Activated CD8-positive, alpha-beta T cell treated with anti-CD3 and anti-CD28 coated beads, Interleukin-2, amount 10 ng/mL, durations not matched to agents 7 days and 5 days (primary cell): ENCODE measurements around the gene ATP12A. TPM values are rescaled to one million over a fixed set of nuclear protein-coding genes. Genes with fewer than 3 reads are reported as not detected.

Experiments
- ATAC-seq: fragments of 150-1000 bp; cut with Tn5 transposase; one replicate; pipeline ENCODE4 v1.10.0; 2021; ENCODE audit warnings: moderate library complexity
- CTCF ChIA-PET: fragments of 350-600 bp; sonication (Branson Sonifier 250); formaldehyde crosslinking; loops from one replicate; lab custom pipeline; 2021; ENCODE audit warnings: antibody characterized with exemption; lab: Charles Lee
- POLR2A ChIA-PET: fragments of 350-600 bp; sonication (Branson Sonifier 250); formaldehyde crosslinking; loops from one replicate; lab custom pipeline; 2021; ENCODE audit warnings: antibody characterized with exemption; lab: Charles Lee
- DNase-seq: peaks from one replicate; pipeline ENCODE4 v3.0.0-alpha.2; 2020
- H3K27ac Mint-ChIP-seq: one replicate; pipeline ENCODE4 v1.8.0; 2021; ENCODE audit warnings: mild to moderate bottlenecking, mixed read lengths
- H3K27me3 Mint-ChIP-seq: one replicate; pipeline ENCODE4 v1.8.0; 2021; ENCODE audit warnings: low read depth, mixed read lengths
- H3K36me3 Mint-ChIP-seq: one replicate; pipeline ENCODE4 v1.8.0; 2021; ENCODE audit warnings: low read depth, mixed read lengths
- H3K4me1 Mint-ChIP-seq: one replicate; pipeline ENCODE4 v1.8.0; 2021; ENCODE audit warnings: low read depth, mixed read lengths
- H3K4me3 Mint-ChIP-seq: one replicate; pipeline ENCODE4 v1.8.0; 2021; ENCODE audit warnings: mild to moderate bottlenecking, mixed read lengths
- H3K9me3 Mint-ChIP-seq: one replicate; pipeline ENCODE4 v1.8.0; 2022; ENCODE audit warnings: mixed read lengths; ENCODE audit not compliant: insufficient read depth
- total RNA-seq, 2 experiments: library from RNA; stranded (reverse); gene quantifications; one replicate each; pipeline ENCODE4 v1.2.3, GENCODE V29; 2021

The ATP12A gene
- total RNA-seq, 2 experiments from 2014 or later: 0.05 to 0.08 TPM

DNA sequence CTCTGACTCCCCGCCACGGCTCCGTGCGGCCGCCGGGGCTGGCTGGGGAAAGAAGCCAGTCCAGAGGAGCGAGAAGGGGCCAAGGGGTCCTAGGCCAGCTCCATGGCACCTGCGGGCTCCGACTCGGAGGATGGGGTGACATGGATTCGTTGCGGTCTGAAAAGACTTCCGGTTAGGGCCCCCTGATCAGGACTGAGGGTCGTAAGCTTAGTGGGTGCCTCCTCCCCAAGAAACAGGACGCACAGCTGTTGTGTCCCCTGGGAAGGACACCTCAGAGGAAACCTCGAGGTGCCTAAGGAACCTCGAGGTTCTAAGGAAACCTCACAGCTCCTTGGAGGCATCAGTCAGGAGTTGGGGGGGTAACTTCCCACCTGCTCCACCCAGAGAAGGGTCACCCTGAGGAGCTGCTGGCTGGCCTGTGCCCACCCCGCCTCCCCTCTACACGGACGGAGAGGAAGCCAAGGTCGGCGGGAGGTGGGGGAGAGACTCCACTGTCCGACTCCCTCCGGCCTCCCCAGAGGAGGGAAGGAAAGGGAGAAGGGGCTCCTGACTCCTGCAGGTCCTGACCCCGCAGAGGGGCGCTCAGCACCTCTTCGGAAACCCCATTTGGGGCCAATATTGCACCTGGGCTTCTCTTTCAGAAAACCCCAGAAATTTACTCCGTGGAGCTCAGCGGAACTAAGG, 855 bp downstream of the ATP12A start:
- no peak for DNase-seq
- ChIA-PET CTCF (interaction anchor here (0.7 to 2.7 kb wide), 5 partner anchors 8 to 100 kb away, joined by 3 to 21 read pairs (median 6); no protein-coding TSS in a partner anchor), POLR2A (interaction anchor here (0.6 kb wide), 1 partner anchor 111 kb away, joined by 4 read pairs; no protein-coding TSS in a partner anchor)
- Mint-ChIP-seq H3K36me3 (no peaks in the 10 kb centered on the region), H3K4me1 (peaks cover 38% of the 10 kb centered on the region), H3K9me3 (no peaks in the 10 kb centered on the region), H3K4me3 (no peak overlapping the region), H3K27ac (no peak overlapping the region), H3K27me3 (peaks cover 43% of the 10 kb centered on the region)
- ATAC-seq: no peak

DNA sequence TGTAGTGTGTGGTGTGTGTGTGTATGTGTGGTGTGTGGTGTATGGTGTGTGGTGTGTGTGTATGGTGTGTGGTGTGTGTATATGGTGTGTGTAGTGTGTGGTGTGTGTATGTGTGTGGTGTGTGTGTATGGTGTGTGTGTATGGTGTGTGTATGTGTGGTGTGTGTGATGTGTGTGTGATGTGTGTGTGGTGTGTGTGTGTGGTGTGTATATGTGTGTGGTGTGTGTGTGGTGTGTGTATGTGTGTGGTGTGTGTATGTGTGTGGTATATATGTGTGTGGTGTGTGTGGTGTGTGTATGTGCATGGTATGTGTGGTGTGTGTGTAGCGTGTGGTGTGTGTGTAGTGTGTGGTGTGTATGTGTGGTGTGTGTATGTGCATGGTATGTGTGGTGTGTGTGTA, 1.7 kb downstream of the ATP12A start:
- Mint-ChIP-seq H3K36me3 (no peaks in the 10 kb centered on the region), H3K4me1 (peaks cover 38% of the 10 kb centered on the region), H3K27me3 (peaks cover 47% of the 10 kb centered on the region), H3K27ac (peak overlapping the region; percentile 39), H3K9me3 (no peaks in the 10 kb centered on the region), H3K4me3 (no peak overlapping the region)
- ATAC-seq (no peak), DNase-seq (no peak)
- POLR2A ChIA-PET: no interaction called here
- CTCF ChIA-PET: interaction anchor here (1.3 to 2.7 kb wide), 8 partner anchors 9 to 101 kb away, joined by 4 to 21 read pairs (median 6); no protein-coding TSS in a partner anchor

DNA sequence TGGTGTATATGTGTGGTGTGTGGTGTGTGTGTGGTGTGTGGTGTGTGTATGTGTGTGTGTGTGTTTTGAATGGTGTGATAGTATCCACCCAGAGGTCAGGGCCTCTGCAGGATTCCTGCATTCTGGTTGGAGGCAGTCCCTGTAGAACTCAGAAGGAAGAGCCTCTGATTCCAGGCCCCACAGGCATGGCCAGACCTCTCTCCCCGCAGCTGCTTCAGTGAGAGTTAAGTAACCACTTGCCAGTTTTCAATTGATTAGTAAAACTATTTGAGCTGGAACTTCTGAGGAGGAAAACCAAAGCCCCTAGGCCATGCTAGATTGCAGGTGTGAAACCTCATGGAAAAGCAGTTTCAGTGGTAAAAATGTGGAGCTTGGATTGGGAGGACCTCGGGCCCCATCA, 2.1 kb downstream of the ATP12A start:
- Mint-ChIP-seq H3K27me3 (peaks cover 49% of the 10 kb centered on the region), H3K4me3 (no peak overlapping the region), H3K9me3 (no peaks in the 10 kb centered on the region), H3K4me1 (peaks cover 38% of the 10 kb centered on the region), H3K36me3 (no peaks in the 10 kb centered on the region), H3K27ac (no peak overlapping the region)
- DNase-seq: no peak
- ChIA-PET CTCF (interaction anchor here (0.9 to 2.7 kb wide), 12 partner anchors 9 to 77 kb away, joined by 3 to 21 read pairs (median 6); no protein-coding TSS in a partner anchor), POLR2A (interaction anchor here (1.0 kb wide), 1 partner anchor 32 kb away, joined by 4 read pairs; no protein-coding TSS in a partner anchor)
- no peak for ATAC-seq

DNA sequence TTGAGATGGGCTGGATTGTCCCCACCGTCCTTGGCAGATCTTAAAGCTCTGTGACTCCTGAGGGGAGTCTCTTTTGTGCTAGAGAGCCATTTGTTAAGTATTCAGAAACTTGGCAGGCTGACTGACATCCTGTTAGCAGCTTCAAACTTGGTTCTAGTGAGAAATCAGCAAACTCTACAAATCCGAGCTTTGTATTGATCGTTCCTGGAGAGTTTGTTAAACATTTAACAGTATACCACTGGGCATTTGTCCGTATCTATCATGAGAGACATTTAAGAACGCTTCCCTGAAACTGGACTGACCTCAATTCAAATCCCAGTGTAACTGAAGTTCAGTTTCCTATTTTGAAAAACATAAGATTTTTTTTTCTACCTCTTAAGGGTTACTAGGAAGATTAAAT, 3.1 kb downstream of the ATP12A start:
- H3K27me3 Mint-ChIP-seq: peaks cover 49% of the 10 kb centered on the region
- POLR2A ChIA-PET: interaction anchor here (1.0 kb wide), 1 partner anchor 31 kb away, joined by 4 read pairs; no protein-coding TSS in a partner anchor
- H3K9me3 Mint-ChIP-seq: no peaks in the 10 kb centered on the region
- no peak overlapping the region for H3K27ac Mint-ChIP-seq
- no peak overlapping the region for H3K4me3 Mint-ChIP-seq
- CTCF ChIA-PET: interaction anchor here (0.7 to 2.7 kb wide), 19 partner anchors 10 to 85 kb away, joined by 3 to 21 read pairs (median 4); no protein-coding TSS in a partner anchor
- DNase-seq (no peak), ATAC-seq (no peak)
- peaks cover 38% of the 10 kb centered on the region for H3K4me1 Mint-ChIP-seq
- no peaks in the 10 kb centered on the region for H3K36me3 Mint-ChIP-seq

DNA sequence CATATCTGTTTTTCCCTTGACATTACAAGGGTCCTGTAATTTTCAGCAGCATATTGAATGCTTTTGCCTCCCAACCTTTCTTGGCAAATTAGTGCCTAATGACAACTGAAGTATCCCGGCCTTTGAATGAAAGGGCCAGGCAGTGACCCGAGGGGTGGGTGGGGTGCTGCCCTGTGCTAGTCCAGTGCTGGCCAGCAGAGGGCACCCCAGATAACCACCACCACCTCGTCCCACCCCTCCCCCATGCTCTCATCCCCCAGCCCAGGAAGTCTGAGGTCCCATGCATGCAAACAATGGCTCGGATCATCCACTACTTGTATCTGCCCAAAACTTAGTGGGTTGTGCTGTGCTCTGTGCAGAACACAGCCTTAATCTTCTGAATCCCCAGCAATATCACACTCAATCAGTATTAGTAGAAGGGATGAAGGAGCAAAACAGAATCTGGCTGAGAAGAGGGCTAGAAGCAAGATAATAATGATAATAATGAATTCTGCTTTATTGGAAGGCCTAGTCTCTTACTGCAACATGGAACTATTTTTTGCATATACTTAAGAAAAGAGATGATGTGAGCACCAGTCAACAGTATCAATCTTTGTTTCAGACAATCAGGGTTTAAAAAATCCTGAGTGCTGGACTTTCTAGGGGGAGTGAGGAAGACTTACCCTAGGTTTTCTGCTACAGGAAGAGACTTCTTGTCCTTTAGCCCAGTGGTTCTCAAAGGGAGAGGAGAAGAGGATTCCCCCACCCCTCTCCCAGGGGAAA, 3.8 kb downstream of the ATP12A start:
- POLR2A ChIA-PET: no interaction called here
- H3K4me1 Mint-ChIP-seq: peaks cover 38% of the 10 kb centered on the region
- H3K4me3 Mint-ChIP-seq: no peak overlapping the region
- ATAC-seq (peak; percentile 50), DNase-seq (peak; percentile 76)
- no peaks in the 10 kb centered on the region for H3K36me3 Mint-ChIP-seq
- no peaks in the 10 kb centered on the region for H3K9me3 Mint-ChIP-seq
- no peak overlapping the region for H3K27ac Mint-ChIP-seq
- peaks cover 51% of the 10 kb centered on the region for H3K27me3 Mint-ChIP-seq
- CTCF ChIA-PET: interaction anchor here (0.7 to 2.7 kb wide), 21 partner anchors 9 to 103 kb away, joined by 3 to 21 read pairs (median 5); no protein-coding TSS in a partner anchor

DNA sequence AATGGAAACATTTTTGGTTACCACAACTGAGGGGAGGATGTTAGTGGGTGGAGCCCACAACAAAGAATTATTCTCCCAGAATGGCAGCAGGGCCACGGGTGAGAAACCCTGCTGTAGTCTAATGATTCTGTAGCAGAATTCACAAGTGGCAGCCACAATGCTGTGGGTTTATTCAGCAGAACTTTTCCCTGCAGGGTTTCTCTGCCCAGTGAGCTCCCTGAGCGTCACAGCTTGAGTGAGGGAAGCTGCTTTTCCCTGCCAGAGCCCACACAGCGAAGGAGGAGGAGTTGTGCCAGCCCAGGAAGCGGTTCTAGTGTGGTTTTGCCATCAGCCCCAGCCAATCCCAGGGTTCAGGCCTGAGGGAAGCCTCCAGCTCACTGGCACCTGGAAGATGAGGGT, 4.4 kb downstream of the ATP12A start:
- H3K27ac Mint-ChIP-seq: no peak overlapping the region
- ATAC-seq: peak; percentile 65

DNA sequence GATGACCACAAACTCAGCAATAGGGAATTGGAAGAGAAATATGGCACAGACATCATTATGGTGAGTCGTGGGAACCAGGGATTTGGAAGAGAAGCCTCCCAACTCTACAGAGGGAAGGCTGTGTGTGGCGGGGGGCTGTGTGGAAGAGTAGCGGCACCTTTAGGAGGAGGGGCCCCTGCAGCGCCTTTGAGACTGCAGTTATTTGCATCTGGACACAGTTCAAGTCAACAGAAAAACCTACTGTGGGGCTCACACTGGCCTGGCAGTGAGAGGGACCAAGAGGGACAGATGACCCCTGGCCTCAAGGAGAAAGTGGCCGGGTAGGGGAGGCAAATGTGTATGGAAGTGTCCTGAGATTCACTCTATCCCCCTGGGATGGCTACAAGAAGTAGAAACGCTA, 5.1 kb downstream of the ATP12A start:
- POLR2A ChIA-PET: no interaction called here
- H3K27me3 Mint-ChIP-seq: peaks cover 43% of the 10 kb centered on the region
- CTCF ChIA-PET: interaction anchor here (0.9 to 2.5 kb wide), 8 partner anchors 8 to 106 kb away, joined by 3 to 14 read pairs (median 6); no protein-coding TSS in a partner anchor
- no peak for DNase-seq
- H3K4me3 Mint-ChIP-seq: no peak overlapping the region
- H3K27ac Mint-ChIP-seq: no peak overlapping the region
- H3K36me3 Mint-ChIP-seq: no peaks in the 10 kb centered on the region
- no peaks in the 10 kb centered on the region for H3K9me3 Mint-ChIP-seq
- no peak for ATAC-seq
- peaks cover 37% of the 10 kb centered on the region for H3K4me1 Mint-ChIP-seq

More for the DNA sequence above, 4.4 kb downstream of the ATP12A start:
- POLR2A ChIA-PET: no interaction called here
- Mint-ChIP-seq H3K36me3 (no peaks in the 10 kb centered on the region), H3K4me3 (no peak overlapping the region), H3K4me1 (peaks cover 41% of the 10 kb centered on the region), H3K27me3 (peaks cover 47% of the 10 kb centered on the region), H3K9me3 (no peaks in the 10 kb centered on the region)
- DNase-seq: peak; percentile 50
- CTCF ChIA-PET: interaction anchor here (0.9 to 2.5 kb wide), 9 partner anchors 8 to 105 kb away, joined by 3 to 14 read pairs (median 5); no protein-coding TSS in a partner anchor

DNA sequence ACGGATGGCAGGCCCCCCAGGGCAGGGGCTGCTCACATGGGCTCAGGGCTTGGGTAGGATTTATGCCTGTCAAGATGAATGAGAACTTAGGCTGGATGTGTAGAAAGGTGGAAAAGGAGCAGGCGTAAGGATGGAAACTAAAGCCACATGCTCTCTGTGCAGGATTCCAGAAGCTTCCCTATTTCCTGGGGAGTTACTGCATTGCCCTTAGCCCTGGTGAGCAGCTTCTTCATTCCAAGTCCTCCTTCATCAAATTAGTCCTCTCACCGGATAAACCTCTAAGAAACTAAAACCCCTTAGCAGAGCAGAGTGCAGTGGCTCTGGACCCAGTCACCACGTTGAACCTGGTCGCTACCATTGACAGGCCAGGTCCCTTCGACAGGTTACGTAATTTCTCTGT, 7.4 kb downstream of the ATP12A start:
- H3K27me3 Mint-ChIP-seq: peaks cover 49% of the 10 kb centered on the region
- H3K36me3 Mint-ChIP-seq: no peaks in the 10 kb centered on the region
- ChIA-PET POLR2A (no interaction called here), CTCF (interaction anchor here (1.6 kb wide), 1 partner anchor 16 kb away, joined by 3 read pairs; no protein-coding TSS in a partner anchor)
- H3K9me3 Mint-ChIP-seq: no peaks in the 10 kb centered on the region
- H3K4me1 Mint-ChIP-seq: peaks cover 32% of the 10 kb centered on the region
- no peak overlapping the region for H3K27ac Mint-ChIP-seq
- no peak for DNase-seq
- ATAC-seq: no peak
- no peak overlapping the region for H3K4me3 Mint-ChIP-seq

DNA sequence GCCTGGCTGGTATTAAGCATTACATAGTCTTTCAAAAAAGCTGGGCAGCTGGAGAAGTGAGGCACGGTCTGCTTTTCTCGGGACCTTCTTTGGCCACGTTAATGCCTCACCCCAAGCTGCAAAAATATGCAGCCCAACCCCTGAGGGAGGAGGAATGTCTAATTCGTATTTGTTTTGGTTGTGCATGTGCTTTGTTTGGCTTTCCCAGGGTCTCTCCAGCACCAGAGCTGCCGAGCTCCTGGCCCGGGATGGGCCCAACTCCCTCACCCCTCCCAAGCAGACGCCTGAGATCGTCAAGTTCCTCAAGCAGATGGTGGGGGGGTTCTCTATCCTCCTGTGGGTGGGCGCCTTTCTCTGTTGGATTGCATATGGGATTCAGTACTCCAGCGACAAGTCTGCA, 7.9 kb downstream of the ATP12A start:
- H3K27me3 Mint-ChIP-seq: peaks cover 53% of the 10 kb centered on the region
- H3K9me3 Mint-ChIP-seq: no peaks in the 10 kb centered on the region
- ATAC-seq (no peak), DNase-seq (no peak)
- no peaks in the 10 kb centered on the region for H3K36me3 Mint-ChIP-seq
- ChIA-PET CTCF (interaction anchor here (1.6 kb wide), 1 partner anchor 16 kb away, joined by 3 read pairs; no protein-coding TSS in a partner anchor), POLR2A (no interaction called here)
- no peak overlapping the region for H3K27ac Mint-ChIP-seq
- no peak overlapping the region for H3K4me3 Mint-ChIP-seq
- peaks cover 32% of the 10 kb centered on the region for H3K4me1 Mint-ChIP-seq

DNA sequence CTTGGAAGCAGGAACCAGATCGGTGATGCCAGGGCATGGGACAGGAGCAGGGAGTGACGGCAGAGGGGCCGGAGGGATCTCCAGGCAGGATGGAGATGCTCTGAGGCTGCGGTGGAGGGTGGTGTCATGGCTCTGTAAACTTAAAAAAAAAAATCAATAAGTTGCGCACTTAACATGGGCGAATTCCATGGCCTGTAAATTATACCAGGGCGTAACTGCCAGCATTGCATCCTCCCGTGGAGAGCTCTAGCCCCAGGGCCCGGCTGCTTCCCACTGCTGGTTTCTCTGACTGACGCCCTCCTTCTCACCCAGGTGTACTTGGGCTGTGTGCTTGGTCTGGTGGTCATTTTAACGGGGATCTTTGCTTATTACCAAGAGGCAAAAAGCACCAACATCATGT, 8.7 kb downstream of the ATP12A start:
- Mint-ChIP-seq H3K27ac (no peak overlapping the region), H3K4me1 (peaks cover 30% of the 10 kb centered on the region), H3K9me3 (no peaks in the 10 kb centered on the region), H3K4me3 (no peak overlapping the region), H3K27me3 (peaks cover 58% of the 10 kb centered on the region), H3K36me3 (no peaks in the 10 kb centered on the region)
- ATAC-seq (no peak), DNase-seq (no peak)
- ChIA-PET CTCF (interaction anchor here (1.3 to 1.5 kb wide), 2 partner anchors 39 to 41 kb away, joined by 3 to 7 read pairs; no protein-coding TSS in a partner anchor), POLR2A (no interaction called here)

DNA sequence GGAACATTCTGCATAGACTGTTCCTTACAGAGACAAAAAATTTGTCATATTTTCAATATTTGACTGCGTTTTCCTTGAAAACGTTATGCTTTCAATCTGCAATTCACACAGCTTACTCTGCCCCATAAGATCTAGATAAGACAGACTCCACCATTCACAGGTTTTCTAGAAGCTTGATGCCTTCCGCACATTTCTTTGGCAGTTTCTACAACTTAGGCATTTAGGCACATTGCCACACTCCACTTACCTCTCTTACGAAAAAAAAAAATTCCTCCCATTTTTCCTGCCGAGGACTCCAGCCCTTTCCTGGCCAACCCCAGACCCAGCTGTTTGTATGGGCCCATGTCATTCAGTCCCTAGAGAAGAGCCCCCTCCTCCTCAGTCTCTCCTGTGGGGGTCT, 11.2 kb downstream of the ATP12A start:
- DNase-seq (no peak), ATAC-seq (no peak)
- ChIA-PET POLR2A (no interaction called here), CTCF (interaction anchor here (1.3 kb wide), 1 partner anchor 112 kb away, joined by 3 read pairs; no protein-coding TSS in a partner anchor)
- H3K27me3 Mint-ChIP-seq: peaks cover 53% of the 10 kb centered on the region
- H3K4me1 Mint-ChIP-seq: peaks cover 19% of the 10 kb centered on the region
- H3K9me3 Mint-ChIP-seq: no peaks in the 10 kb centered on the region
- H3K4me3 Mint-ChIP-seq: no peak overlapping the region
- H3K36me3 Mint-ChIP-seq: no peaks in the 10 kb centered on the region
- H3K27ac Mint-ChIP-seq: no peak overlapping the region
